GM12878 (cell line): ENCODE results near the gene DLEC1. TPM values are rescaled to one million over a fixed set of nuclear protein-coding genes. Genes with fewer than 3 reads are reported as not detected.

Source experiments
- ATAC-seq: fragments of 200-7000 bp; cut with Tn5 transposase; 3 replicates; pipeline ENCODE4 v1.9.1; 2020; ENCODE audit warnings: mild to moderate bottlenecking, moderate library complexity
- BruUV-seq: library from RNA; stranded (reverse); fragments of 400-500 nt; replicated peaks from 2 replicates; lab custom pipeline; 2021; lab: Mats Ljungman, UMichigan
- CTCF ChIA-PET: fragments of 300-600 bp; sonication (Branson Sonifier 250); formaldehyde crosslinking; extraction: SDS; loops from one replicate; lab custom pipeline; 2021; ENCODE audit warnings: inconsistent platforms; lab: Yijun Ruan, JAX
- POLR2A ChIA-PET: fragments of 350-600 bp; formaldehyde crosslinking; extraction: SDS; loops from one replicate; lab custom pipeline; 2021; ENCODE audit warnings: inconsistent platforms; lab: Charles Lee
- RAD21 ChIA-PET: fragments of 300-600 bp; sonication (Branson Sonifier 250); formaldehyde crosslinking; loops from one replicate; lab custom pipeline; 2023; ENCODE audit warnings: antibody characterized with exemption; ENCODE audit not compliant: unreplicated experiment; lab: Charles Lee
- SMC1A ChIA-PET: fragments of 300-600 bp; sonication (Branson Sonifier 250); formaldehyde crosslinking; loops from one replicate; lab custom pipeline; 2023; ENCODE audit not compliant: unreplicated experiment, uncharacterized antibody; lab: Charles Lee
- DNase-seq: peaks from one replicate; pipeline ENCODE4 v3.0.0-alpha.2; 2011; ENCODE audit warnings: low read depth, low spot score
- FAIRE-seq: peaks from 3 replicates; lab custom pipeline; 2011; peaks lifted over from hg19 to GRCh38; lab: Jason Lieb, UNC
- H2AFZ ChIP-seq: 2 replicates; pipeline ENCODE4 v1.6.0; 2011; ENCODE audit warnings: low read depth, low read length, control low read depth; ENCODE audit not compliant: control insufficient read depth
- H3K27ac ChIP-seq: 2 replicates; pipeline ENCODE4 v1.5.1; 2011; ENCODE audit warnings: control low read depth; ENCODE audit not compliant: control insufficient read depth, insufficient read depth
- H3K27me3 ChIP-seq, 2 experiments: replicated peaks in 1 of 2; 2 replicates each; pipeline versions ENCODE4 v1.6.0 to v1.6.1; 2011; ENCODE audit warnings: low read length in 1 of 2; ENCODE audit not compliant: control insufficient read depth in 2 of 2, insufficient read depth in 2 of 2
- H3K36me3 ChIP-seq, 2 experiments: 2 replicates each; pipeline ENCODE4 v1.5.1; 2011; ENCODE audit warnings: low read length in 1 of 2; ENCODE audit not compliant: control insufficient read depth in 2 of 2, insufficient read depth in 2 of 2
- H3K4me1 ChIP-seq: 2 replicates; pipeline ENCODE4 v1.6.1; 2011; ENCODE audit warnings: mild to moderate bottlenecking, low read length, moderate library complexity, mixed read lengths; ENCODE audit not compliant: control insufficient read depth, insufficient read depth
- H3K4me2 ChIP-seq: 2 replicates; pipeline ENCODE4 v1.6.0; 2011; ENCODE audit warnings: control low read depth; ENCODE audit not compliant: control insufficient read depth, insufficient read depth
- H3K4me3 ChIP-seq: fragments of 200-600 bp; sonication (generic); 2 replicates; pipeline ENCODE4 v1.5.1; 2016
- H3K79me2 ChIP-seq: 2 replicates; pipeline ENCODE4 v1.6.0; 2011; ENCODE audit warnings: low read length; ENCODE audit not compliant: control insufficient read depth, insufficient read depth
- H3K9ac ChIP-seq: 2 replicates; pipeline ENCODE4 v1.8.0; 2011; ENCODE audit warnings: low read length, control low read depth, mixed read lengths; ENCODE audit not compliant: control insufficient read depth, insufficient read depth
- H3K9me3 ChIP-seq: replicated peaks from 3 replicates; pipeline ENCODE4 v1.5.1; 2011; ENCODE audit warnings: mild to moderate bottlenecking, low read length; ENCODE audit not compliant: control insufficient read depth, insufficient read depth
- H4K20me1 ChIP-seq: 2 replicates; pipeline ENCODE4 v1.6.0; 2011; ENCODE audit not compliant: control insufficient read depth, insufficient read depth
- CEBPZ ChIP-seq: fragments of 150-350 bp; IDR thresholded peaks from 2 replicates; pipeline ENCODE4 v1.6.1; 2016; ENCODE audit warnings: low read depth, low read length
- ELK1 ChIP-seq: IDR thresholded peaks from 2 replicates; pipeline ENCODE4 v1.6.1; 2012; ENCODE audit warnings: low read depth, low read length, improper control_type of control experiment
- NBN ChIP-seq: fragments of 450-650 bp; IDR thresholded peaks from 2 replicates; pipeline ENCODE4 v1.6.1; 2016
- NR2C1 ChIP-seq: fragments of 450-650 bp; IDR thresholded peaks from 2 replicates; pipeline ENCODE4 v1.6.1; 2017; ENCODE audit warnings: antibody characterized with exemption, mild to moderate bottlenecking, moderate library complexity
- NRF1 ChIP-seq: conservative IDR thresholded peaks from 2 replicates; pipeline ENCODE4 v1.6.1; 2011; ENCODE audit warnings: mild to moderate bottlenecking, low read depth, low read length, improper control_type of control experiment
- POLR2AphosphoS2 ChIP-seq: IDR thresholded peaks from 2 replicates; pipeline ENCODE4 v1.6.1; 2011; ENCODE audit warnings: low read depth, mild to moderate bottlenecking, low read length, improper control_type of control experiment, moderate library complexity
- SPI1 ChIP-seq: IDR thresholded peaks from 2 replicates; pipeline ENCODE4 v1.6.1; 2011; ENCODE audit warnings: low read depth, mild to moderate bottlenecking, low read length, moderate library complexity, borderline replicate concordance; ENCODE audit not compliant: insufficient read depth
- WGBS: methylation state at CpG from one replicate; pipeline ENCODE4 v1.1.6; 2016; ENCODE audit warnings: low lambda C conversion rate; ENCODE audit not compliant: insufficient replicate concordance, insufficient coverage; ENCODE audit errors: missing lambda C conversion rate; 5-methylcytosine and 5-hydroxymethylcytosine counted together
- in situ Hi-C: fragments of 300-500 bp; cut with MboI; formaldehyde crosslinking; loops from 9 replicates; pipeline ENCODE4 v1.14.3; 2018; ENCODE audit warnings: mixed read lengths
- intact Hi-C: fragments of 100-400 bp; cut with micrococcal nuclease; formaldehyde crosslinking; loops from one replicate; pipeline ENCODE4 v1.14.2; 2022; ENCODE audit not compliant: unreplicated experiment
- polyA plus RNA-seq, 11 experiments: library from polyadenylated mRNA; depleted of rRNA in 4 of 11; unstranded in 6 of 11; stranded (reverse) in 5 of 11; fragments of >200 nt; fragmentation: Nextera tagmentation in 4 of 11; fragmentation: Illumina TruSeq in 1 of 11; extraction: Ambion mirVana in 4 of 11; extraction: Trizol in 1 of 11; gene quantifications; 1 replicate in 1 of 11; 2 replicates in 10 of 11; pipeline versions ENCODE4 v1.2.1 to v1.2.3, GENCODE V29; 2011 to 2016; ENCODE audit warnings: inconsistent platforms in 2 of 11, missing spikeins in 2 of 11, low read depth in 1 of 11
- total RNA-seq, 4 experiments: library from RNA; depleted of rRNA in 3 of 4; stranded (reverse); fragments of >200 nt in 3 of 4; fragmentation: Illumina TruSeq in 1 of 4; extraction: Trizol in 1 of 4; gene quantifications; 2 replicates each; pipeline versions ENCODE4 v1.2.1 to v1.2.3, GENCODE V29; 2013 to 2021
- TF ChIP-seq, protein P1 (sequence below): fragments of 450-650 bp; IDR thresholded peaks from 2 replicates; pipeline ENCODE4 v1.6.1; 2017; ENCODE audit warnings: mild to moderate bottlenecking, moderate library complexity

DLEC1 gene
- total and polyA plus RNA-seq, 10 of the 15 experiments (the other 5 are each of a cell fraction or from before 2014, with no cell fraction given), result 0.03 to 0.29 (median 0.07) TPM; not detected in 3

DNA sequence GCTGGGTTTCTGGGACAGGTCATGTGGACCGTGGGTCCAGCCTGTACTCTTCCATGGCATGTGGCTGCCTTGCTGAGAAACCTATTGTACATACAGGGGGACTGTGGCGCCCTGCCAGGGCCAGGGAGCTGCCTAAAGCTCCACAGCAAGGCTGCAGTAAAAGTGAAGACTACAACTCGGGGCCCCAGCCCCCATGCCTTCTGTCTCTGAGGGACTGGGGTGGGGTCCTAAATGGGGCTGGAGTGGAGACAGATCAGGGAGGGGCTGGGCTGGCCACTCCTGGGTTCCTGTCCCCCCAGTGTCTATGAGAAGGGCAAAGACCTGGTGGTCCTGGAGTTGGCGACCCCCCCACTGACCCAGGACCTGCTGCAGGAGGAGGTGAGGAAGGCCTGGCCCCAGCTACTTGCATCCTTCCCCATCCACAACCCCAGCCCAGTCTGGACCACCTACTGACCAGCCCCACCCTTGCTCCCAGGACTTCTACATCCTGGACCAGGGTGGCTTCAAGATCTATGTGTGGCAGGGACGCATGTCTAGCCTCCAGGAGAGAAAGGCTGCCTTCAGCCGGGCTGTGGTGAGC lies 41.1 kb upstream of the DLEC1 start:
- TF ChIP-seq POLR2AphosphoS2, result no peak
- TF ChIP-seq SPI1, result no peak
- no peak for TF ChIP-seq CEBPZ
- TF ChIP-seq NRF1, result no peak
- no peak for TF ChIP-seq NR2C1
- TF ChIP-seq, protein P1, sequence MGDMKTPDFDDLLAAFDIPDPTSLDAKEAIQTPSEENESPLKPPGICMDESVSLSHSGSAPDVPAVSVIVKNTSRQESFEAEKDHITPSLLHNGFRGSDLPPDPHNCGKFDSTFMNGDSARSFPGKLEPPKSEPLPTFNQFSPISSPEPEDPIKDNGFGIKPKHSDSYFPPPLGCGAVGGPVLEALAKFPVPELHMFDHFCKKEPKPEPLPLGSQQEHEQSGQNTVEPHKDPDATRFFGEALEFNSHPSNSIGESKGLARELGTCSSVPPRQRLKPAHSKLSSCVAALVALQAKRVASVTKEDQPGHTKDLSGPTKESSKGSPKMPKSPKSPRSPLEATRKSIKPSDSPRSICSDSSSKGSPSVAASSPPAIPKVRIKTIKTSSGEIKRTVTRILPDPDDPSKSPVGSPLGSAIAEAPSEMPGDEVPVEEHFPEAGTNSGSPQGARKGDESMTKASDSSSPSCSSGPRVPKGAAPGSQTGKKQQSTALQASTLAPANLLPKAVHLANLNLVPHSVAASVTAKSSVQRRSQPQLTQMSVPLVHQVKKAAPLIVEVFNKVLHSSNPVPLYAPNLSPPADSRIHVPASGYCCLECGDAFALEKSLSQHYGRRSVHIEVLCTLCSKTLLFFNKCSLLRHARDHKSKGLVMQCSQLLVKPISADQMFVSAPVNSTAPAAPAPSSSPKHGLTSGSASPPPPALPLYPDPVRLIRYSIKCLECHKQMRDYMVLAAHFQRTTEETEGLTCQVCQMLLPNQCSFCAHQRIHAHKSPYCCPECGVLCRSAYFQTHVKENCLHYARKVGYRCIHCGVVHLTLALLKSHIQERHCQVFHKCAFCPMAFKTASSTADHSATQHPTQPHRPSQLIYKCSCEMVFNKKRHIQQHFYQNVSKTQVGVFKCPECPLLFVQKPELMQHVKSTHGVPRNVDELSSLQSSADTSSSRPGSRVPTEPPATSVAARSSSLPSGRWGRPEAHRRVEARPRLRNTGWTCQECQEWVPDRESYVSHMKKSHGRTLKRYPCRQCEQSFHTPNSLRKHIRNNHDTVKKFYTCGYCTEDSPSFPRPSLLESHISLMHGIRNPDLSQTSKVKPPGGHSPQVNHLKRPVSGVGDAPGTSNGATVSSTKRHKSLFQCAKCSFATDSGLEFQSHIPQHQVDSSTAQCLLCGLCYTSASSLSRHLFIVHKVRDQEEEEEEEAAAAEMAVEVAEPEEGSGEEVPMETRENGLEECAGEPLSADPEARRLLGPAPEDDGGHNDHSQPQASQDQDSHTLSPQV, result no peak
- TF ChIP-seq ELK1, result no peak
- TF ChIP-seq NBN, result no peak
- no peaks in the 10 kb centered on the region; the same call in 1 of the 2 replicates for H3K79me2 ChIP-seq
- ATAC-seq, result no peak
- 88% methylated on average over 6 of the region's 6 CpGs for WGBS
- no peaks in the 10 kb centered on the region for H4K20me1 ChIP-seq
- intact Hi-C loops (loop anchor here (2.0 kb wide), 1 partner anchor 23 kb away; no protein-coding TSS in a partner anchor), in situ Hi-C loops (no loop called here)
- no peak overlapping the region for H2AFZ ChIP-seq
- H3K4me3 ChIP-seq, result no peak overlapping the region
- BruUV-seq, result no TSS peak
- no peak for DNase-seq
- peak overlapping the region; percentile 2 for H3K9ac ChIP-seq
- no peak for FAIRE-seq
- ChIA-PET RAD21 (interaction anchor here (1.2 to 1.4 kb wide), 2 partner anchors 284 to 348 kb away, joined by 3 read pairs; partner anchors contain the start of gene SLC22A14), POLR2A (interaction anchor here (1.0 kb wide), 1 partner anchor 160 kb away, joined by 3 read pairs; no protein-coding TSS in a partner anchor), SMC1A (no interaction called here), CTCF (interaction anchor here (1.1 to 1.7 kb wide), 3 partner anchors 21 to 145 kb away, joined by 3 to 6 read pairs (median 4); no protein-coding TSS in a partner anchor)
- no peaks in the 10 kb centered on the region for H3K27me3 ChIP-seq
- no peaks in the 10 kb centered on the region for H3K9me3 ChIP-seq
- peak overlapping the region; percentile 98 for H3K4me2 ChIP-seq
- H3K4me1 ChIP-seq, result peaks cover 17% of the 10 kb centered on the region
- H3K27ac ChIP-seq, result peak overlapping the region; percentile 78; the same call in 1 of the 2 replicates
- peaks cover 0 to 3% of the 10 kb centered on the region in 2 experiments; a peak in 2 of 4 replicates for H3K36me3 ChIP-seq
